IPS-NIHi7 (cell line): ENCODE measurements around the gene APOL3.
"Not testable (repeated sequence)": the region's sequence is repeated elsewhere in the genome, so short reads cannot be mapped to it uniquely, and the experiment has no call there.

Experiments
- DNase-seq: peaks from one replicate; pipeline ENCODE4 v3.0.0; 2012; ENCODE audit warnings: mixed read lengths; ENCODE audit errors: extremely low spot score

APOL3 gene

DNA sequence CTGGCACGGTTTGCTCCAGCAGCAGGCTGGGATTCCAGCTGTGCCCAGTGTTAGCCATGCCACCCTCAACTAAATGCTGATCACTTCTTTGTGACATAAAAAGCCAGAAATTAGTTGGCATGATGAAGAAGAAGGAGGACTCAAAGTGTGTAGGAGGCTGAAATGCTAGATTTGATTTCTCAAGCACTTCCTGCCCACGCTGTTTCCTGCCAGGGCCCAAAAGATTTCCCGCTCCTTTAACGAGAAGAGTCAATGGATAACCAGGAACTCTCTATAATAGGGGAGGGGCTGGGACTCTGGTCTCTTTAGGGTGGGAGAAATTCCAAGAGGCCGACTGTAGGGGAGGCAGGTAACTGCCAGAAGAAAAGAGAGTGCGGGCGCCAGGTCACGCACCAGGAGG lies 26.4 kb downstream of the APOL3 start:
- DNase-seq = peak; percentile 8

DNA sequence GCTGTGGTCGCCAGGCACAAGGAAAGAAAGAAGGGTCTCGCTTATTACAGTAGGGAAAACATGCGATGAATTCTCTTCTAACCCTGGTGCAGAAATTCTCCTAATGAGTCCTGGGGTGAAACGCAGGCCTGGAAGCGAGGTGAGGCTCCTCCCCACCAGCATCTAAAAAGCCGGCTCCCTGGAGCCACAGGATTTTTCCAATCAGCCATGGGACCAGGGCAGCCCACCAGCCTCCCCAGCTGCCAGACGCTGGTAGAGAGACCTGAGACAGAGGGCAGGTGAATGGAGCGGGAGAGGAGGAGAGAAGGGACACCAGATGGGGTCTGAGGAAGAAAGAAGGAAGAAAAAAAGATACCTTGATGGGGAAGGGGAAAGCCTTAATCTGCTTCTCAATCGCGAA lies 28.6 kb downstream of the APOL3 start:
- no peak for DNase-seq

DNA sequence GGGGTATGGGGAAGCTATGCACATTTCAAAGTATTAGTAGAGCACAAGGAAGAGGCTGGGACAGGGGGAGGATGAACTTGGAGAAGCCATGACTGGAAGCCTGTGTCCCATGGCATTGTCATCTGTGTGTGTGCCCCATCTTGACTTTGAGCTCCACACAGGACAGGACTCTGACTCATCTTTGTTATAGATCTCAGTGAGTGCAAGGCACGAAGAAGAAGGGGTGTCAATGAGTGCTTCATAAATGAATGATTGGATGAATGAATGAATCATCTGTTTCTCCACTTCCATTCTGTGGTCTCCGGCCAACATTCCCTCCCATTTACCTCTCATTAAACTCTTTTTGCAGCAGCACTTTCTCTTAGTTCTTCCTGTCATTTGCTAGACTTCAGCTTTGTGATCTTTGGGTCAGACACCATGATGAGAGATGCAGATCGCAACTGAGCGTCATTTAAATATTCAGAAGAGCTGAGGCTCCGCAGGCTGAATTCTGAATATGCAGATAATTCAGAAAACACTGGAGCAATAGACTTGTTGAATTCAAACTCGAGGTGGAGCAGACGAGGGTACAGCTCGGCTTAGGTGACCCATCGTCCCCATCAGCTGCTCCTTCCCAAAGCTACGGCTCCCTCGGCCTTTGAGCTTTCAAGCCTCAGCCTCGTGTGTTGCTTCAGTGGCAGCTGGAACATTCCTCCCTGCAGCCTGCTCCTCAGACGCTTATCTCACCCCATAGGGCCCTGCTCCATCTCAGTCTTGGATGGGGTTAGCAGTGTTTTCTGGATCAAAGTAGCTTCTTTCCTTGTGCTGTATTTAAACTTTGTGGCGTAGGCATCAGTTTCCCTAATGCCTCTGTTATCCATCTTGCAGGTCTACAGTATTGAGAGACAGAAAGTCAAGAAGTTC lies 30.8 kb downstream of the APOL3 start:
- no peak for DNase-seq

DNA sequence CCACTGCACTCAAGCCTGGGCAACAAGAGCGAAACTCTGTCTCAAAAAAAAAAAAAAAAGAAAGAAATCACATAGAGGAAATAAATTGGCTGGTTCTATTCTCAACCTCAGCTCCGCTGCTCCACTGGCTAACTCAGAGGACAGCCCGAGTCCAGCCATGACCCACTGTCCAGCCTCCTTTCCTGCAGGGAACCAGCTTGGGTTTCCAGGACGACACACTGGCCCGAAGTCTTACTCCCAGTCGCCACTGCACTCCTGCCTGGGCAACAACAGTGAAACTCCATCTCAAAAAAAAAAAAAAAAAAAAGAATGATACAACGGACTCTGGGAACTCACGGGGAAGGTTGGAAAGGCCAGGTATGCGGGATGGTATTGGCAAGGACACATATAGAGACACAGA lies 31.5 kb downstream of the APOL3 start:
- DNase-seq = no peak

DNA sequence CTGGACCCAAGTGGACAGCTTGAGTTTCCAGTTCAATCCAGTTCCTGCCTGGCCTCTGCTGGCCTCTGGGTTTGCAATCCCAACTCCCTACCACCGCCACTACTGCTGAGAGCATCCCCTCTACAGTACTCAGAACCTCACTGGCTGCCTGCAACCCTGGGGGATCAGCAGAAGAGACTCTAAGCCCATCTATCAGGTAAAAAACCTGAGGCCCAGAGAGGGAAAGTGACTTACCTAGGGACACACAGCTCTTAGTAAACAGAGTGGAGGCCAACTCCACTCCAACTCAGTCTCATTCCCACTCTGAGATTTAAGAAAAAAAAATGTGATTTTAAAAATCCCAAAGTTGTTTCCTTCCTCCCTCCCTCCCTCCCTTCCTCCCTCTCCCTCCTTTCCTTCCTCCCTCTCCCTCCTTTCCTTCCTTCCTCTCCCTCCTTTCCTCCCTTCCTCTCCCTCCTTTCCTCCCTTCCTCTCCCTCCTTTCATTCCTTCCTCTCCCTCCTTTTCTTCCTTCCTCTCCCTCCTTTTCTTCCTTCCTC lies 34.5 kb downstream of the APOL3 start:
- no peak for DNase-seq

DNA sequence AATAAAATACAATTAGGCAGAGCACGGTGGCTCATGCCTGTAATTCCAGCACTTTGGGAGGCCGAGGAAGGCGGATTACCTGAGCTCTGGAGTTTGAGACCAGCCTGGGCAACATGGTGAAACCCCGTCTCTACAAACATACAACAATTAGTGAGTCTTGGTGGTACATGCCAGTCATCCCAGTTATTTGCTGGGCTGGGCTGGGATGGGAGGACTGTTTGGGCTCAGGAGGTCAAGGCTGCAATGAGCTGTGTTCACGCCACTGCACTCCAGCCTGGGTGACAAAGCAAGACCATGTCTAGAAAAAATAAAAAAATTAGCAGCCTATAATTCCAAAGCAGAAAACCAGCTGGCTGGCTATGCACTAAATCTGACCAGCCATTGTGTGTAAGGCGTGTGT lies 35.1 kb downstream of the APOL3 start:
- DNase-seq = no peak

DNA sequence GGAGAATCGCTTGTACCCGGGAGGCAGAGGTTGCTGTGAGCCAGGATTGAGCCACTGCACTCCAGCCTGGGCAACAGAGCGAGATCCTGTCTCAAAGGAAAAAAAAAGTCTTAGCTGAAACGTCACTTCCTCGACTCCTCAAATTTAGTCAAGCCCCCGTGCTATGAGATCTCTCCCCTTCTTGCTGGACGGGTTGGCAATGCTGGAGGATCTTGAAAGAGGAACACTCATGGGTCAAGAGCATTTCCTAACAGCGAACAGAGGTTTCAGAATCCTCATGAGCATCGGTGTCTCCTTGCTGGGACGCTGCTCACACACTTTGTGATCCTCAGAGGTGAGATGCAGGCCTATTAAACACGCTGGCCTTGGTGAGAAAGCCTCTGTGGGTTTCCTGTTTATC lies 35.9 kb downstream of the APOL3 start:
- DNase-seq = no peak

DNA sequence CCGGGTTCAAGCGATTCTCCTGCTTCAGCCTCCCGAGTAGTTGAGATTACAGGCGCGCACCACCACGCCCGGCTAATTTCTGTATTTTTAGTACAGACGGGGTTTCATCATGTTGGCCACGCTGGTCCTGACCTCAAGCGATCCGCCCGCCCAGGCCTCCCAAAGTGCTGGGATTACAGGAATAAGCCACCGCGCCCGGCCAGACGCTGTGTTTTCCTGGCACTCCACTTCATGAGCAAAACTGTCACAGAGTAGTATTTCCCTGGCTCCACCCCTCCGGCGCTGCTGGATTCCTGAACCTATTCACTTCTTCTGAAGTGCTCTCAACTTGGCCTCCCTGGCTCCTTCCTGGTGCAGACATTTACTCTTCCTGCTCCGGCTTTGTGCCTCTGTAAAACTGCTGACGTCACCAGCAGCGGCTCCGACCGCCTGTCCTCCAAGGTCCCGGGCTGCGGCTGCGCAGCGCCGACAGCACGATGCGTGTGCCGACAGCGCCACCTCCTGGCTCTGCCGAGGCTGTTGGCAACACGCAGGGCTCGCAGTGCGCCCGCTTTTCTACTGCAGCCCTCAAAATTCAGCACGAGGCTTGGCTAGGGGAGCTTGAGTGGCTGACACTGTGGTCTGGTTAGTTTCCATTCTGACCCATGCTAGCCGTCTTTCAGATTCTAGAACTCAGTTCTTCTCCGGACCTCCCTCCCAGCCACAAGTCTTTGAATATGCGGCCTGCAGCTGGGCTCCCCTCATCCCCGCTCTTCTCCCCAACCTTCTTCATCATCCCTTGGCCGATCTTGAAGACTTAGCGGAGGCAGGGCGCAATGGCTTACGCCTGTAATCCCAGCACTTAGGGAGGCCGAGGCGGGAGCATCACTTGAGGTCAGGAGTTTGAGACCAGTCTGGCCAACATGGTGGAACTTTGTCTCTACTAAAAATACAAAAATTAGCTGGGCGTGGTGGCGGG lies 36.6 kb downstream of the APOL3 start:
- DNase-seq = peak; percentile 96

DNA sequence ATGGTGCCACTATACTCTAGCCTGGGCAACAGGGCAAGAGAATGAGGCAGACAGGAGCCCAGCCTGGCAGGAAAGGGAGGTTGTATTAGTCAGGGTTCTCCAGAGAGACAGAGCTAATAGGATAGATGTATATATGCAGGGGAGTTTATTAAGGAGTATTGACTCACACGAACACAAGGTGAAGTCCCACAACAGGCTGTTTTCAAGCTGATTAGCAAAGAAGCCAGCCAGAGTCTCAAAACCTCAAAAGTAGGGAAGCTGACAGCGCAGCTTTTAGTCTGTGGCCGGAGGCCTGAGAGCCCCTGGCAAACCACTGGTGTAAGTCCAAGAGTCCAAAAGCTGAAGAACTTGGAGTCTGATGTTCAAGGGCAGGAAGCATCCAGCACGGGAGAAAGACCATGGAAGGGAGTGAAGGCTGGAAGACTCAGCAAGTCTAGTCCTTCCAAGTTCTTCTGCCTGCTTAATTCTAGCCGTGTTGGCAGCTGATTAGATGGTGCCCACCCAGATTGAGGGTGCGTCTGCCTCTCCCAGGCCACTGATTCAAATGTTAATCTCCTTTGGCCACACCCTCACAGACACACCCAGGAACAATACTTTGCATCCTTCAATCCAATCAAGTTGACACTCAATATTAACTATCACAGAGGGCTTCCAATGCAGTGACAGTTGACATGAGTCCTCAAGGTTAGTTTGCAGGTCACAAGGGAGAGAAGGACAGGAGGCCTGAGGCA lies 39.8 kb downstream of the APOL3 start:
- DNase-seq = not testable (repeated sequence)

DNA sequence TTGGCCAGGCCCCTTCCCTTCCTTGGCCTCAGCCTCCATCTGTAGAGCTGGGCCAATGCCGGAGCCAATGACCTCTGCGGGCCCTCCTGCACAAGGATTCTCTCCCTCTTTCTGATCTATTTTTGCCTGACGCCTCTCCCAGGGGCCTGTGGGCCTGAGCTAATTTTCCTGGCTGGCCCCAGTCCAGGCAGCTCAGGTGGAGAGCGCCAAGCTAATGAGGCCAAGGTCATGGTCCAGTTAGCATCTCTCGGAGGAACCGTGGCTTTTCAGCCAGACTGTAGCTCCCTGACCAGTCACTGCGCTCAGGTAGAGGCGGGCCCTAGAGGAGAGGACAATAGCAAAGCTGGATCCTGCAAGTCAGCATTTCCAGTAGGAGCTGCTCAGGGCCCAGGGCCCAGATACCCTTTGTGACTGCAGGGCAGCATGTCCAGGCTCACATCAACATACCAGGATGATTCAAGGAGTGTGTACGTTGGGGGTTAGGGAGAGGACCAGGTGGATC lies 43.5 kb downstream of the APOL3 start:
- DNase-seq = no peak

DNA sequence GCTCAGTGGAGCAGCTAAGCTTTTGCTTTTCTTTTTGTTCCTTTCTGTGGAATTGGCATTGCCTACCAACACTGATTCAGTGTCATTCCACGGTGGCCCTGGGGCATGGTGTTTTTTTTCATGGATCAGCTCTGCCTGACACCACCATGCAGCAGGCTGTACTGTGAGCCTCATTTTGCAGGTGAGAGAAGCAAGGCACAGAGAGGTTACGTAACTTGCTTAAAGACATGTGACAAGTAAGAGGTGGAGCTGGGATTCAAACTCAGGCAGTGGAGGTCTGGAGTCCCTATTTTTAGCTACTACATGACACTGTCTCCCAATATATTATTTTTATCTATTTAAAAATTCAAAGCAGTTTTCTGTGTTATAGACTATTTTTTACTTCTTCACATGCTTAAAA lies 44.4 kb downstream of the APOL3 start:
- no peak for DNase-seq

DNA sequence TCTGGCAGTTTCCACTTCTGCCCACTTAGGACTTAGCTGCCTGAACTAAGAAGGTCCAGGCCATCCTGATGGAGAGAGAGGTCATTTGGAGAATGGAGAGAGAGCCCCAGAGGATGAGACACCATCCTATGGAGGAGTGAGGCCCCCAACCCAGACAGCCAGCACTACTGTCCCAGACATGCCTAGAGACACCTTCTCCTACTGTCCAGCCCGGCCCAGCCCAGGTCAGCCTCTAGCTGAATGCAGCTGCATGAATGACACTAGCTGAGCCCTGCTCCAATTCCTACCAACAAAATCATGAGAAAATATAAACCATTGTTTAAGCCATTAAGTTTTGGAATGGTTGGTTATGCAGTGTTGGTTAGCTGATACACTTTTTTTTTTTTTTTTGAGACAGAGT lies 47.4 kb downstream of the APOL3 start:
- DNase-seq = no peak

DNA sequence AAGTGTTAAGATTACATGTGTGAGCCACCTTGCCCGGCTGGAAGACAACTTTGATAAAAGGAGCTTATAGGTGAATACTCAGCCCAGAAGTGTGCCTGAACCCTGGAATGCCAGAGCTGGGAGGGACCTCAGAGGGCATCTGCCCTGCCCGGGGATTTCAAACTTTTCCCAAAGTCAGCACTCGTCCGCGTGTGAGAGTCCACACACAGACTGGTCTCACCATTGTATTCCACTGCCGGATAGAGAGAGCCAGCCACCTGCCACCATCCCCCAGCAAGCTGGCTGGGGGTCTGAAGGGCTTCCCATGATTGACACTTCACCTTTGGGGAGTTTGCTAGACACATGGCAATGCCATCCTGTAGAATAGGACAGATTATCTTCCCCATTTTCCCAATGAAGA lies 49.2 kb downstream of the APOL3 start:
- no peak for DNase-seq

DNA sequence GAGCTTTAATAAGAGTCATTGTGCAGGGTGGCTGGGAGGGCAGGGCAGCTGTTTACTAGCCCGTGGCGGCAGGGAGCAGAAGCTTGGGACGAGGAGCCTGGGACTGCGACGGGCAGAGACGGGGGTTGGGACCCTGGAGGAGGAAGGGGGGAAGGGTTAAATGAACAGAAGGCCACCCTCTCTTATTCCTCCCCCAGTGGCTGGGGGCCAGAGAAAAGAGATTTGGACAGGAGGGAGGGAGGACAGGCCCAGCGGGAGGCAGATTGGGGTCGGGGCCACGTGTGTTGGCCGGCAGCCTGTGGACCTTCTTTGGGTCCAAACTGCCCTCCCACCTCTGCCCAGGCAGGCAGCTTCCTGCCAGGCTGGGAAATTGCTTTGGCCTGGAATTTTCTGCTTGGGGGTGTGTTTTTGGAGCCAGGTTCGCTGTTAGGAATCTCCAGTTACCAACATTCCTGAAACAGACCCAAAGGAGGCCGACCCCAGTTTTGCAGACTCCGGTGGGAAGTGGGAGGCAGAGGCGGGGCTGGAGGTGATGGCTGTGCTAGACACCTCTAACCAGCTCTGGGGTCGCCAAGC lies 50.2 kb downstream of the APOL3 start:
- DNase-seq = no peak

DNA sequence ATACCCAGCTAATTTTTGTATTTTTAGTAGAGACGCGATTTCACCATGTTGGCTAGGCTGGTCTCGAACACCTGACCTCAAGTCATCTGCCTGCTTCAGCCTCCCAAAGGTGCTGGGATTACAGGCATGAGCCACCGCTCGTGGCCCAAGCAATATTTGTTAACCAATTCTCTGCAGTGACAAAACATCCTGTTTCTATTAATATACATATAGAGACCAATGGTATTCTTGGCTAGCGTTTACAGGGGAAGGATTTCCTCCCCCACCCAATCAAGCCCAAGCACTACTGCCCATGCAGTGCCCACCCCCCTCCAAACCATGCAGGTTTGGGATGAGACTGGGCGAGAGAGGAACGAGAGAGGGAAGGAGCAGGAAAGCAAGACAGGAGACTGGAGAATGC lies 53.1 kb downstream of the APOL3 start:
- DNase-seq = no peak

DNA sequence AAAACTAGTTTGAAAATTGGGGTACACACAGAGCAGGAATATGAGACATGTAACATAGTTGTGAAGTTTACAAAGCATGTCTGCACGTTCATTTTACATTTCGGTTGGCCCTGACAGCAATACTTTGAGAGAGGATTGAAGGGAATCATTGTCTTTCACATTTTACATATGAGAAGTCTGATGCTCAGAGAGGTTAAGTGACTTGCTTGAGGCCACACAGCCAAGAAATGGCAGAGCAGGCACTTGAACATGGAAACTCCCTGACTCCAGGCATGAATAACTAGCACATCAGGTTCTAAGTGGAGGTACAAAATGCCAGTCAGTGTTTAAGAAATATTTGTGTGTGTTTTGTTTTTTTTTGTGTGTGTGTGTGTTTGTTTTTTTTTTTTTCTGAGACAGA lies 53.6 kb downstream of the APOL3 start:
- no peak for DNase-seq

DNA sequence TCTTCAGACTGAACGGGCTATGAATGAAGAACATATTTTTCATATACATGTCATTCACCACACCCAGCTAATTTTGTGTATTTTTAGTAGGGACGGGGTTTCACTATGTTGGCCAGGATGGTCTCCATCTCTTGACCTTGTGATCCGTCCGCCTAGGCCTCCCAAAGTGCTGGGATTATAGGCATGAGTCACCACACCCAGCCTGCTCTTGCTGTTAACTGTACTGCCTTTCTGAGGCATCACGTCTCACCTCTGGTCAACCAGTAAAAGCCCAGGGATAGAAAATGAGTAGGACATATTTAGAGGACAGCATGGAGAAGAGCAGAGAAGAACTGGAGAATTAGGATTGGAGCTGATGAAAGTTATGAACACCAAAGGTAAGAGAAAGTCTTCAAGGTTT lies 55.6 kb downstream of the APOL3 start:
- no peak for DNase-seq

DNA sequence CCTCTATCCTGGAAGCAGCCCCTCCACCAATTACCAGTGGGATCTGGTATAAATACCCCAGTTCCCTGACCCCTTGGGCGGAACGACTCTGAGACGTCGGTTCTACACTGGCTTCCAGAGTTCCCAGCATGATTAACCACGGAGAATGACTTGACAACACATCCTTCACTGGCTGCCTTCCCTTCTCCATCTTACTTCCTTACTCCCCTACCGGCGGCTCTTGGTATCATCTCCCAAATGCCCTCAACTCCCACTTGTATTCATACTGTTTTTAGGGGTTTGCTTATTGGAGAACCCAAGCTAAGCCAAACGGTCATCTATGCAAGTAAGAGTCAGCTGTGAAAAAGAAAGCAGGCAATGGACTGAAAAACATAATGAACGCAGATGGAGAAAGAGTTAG lies 56.1 kb downstream of the APOL3 start:
- DNase-seq = peak; percentile 32

DNA sequence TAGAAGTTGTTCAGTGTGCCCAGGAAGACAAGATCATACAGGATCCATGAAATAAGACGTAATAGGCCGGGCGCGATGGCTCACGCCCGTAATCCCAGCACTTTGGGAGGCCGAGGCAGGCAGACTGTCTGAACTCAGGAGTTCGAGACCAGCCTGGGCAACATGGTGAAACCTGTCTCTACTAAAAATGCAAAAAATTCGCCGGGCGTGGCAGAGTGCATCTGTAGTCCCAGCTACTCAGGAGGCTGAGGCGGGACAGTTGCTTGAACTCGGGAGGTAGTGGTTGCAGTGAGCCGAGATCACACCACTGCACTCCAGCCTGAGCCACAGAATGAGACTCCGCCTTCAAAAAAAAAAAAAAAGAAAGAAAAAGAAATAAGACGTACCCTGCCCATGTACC lies 56.7 kb downstream of the APOL3 start:
- no peak for DNase-seq

DNA sequence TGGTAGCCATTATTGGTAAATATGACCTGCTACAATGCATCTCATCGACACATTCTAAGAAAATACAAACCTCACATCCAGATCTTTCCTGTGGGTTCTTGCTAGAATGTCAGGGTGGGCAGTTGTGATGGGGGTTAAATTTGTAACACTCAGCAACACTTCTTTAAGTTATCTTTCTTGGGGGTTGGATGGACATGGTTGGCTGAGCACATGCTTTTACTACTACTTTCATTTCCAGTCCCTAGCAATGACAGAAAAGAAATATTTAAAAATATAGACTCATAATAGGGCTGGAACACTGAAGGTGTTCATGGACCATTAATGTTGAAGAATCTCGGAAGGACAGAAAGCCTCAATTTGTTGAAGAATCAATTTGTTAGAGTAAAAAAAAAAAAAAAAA lies 57.6 kb downstream of the APOL3 start:
- no peak for DNase-seq

DNA sequence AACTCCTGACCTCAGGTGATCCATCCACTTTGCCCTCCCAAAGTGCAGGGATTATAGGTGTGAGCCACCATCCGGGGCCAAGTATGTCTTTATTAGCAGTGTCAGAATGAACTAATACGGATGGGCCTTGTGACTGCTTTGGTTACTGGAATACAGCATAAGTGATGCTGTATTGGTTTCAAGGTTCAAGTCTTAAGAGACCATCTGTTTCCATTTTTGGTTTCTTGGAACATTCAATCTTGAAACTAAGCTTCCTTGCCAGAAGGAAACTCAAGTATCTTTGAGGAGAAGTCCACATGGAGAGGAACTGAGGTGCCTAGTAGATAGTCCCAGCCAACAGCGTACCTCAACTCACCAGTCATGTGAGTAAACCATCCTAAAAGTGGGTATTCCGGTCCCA lies 58.8 kb downstream of the APOL3 start:
- no peak for DNase-seq
